ENCODE results near the gene C6orf141.

The C6orf141 gene

GRCh38 chr6:49550492-49551077 lies at the start of gene C6orf141:
Gene C6orf141, plus strand, starts transcription at chr6:49550668. Its CDS starts 125 bp downstream, at chr6:49550793.
- no peaks in the 10 kb centered on the region for H3K9me3 Mint-ChIP-seq
- no peak within 1 kb of the TSS for H3K27ac Mint-ChIP-seq
- peak; percentile 26 for DNase-seq (ENCODE audit: low spot score)
- H3K4me3 Mint-ChIP-seq = peak within 1 kb of the TSS; percentile 88
- H3K27me3 Mint-ChIP-seq (ENCODE audit: low read depth) = peaks cover 40% of the 10 kb centered on the region
- no peaks in the 10 kb centered on the region for H3K36me3 Mint-ChIP-seq (ENCODE audit: low read depth)
- H3K4me1 Mint-ChIP-seq (ENCODE audit: low read depth) = peaks cover 18% of the 10 kb centered on the region

GRCh38 chr6:49504666-49505065 lies 45.8 kb upstream of the C6orf141 start:
- DNase-seq (ENCODE audit: low spot score) = no peak
- Mint-ChIP-seq H3K4me3 (no peak overlapping the region), H3K36me3 (ENCODE audit: low read depth) (no peaks in the 10 kb centered on the region), H3K9me3 (no peaks in the 10 kb centered on the region), H3K27me3 (ENCODE audit: low read depth) (peaks cover 4% of the 10 kb centered on the region), H3K4me1 (ENCODE audit: low read depth) (no peaks in the 10 kb centered on the region), H3K27ac (no peak overlapping the region)

- Mint-ChIP-seq H3K4me3 (no peak overlapping the region), H3K36me3 (ENCODE audit: low read depth) (no peaks in the 10 kb centered on the region), H3K27me3 (ENCODE audit: low read depth) (peaks cover 4% of the 10 kb centered on the region), H3K4me1 (ENCODE audit: low read depth) (no peaks in the 10 kb centered on the region), H3K9me3 (no peaks in the 10 kb centered on the region), H3K27ac (no peak overlapping the region)
- DNase-seq (ENCODE audit: low spot score) = no peak
Observed at GRCh38 chr6:49506569-49507111, 43.8 kb upstream of the C6orf141 start.

GRCh38 chr6:49509342-49509741 lies 41.1 kb upstream of the C6orf141 start:
- Mint-ChIP-seq H3K4me1 (ENCODE audit: low read depth) (no peaks in the 10 kb centered on the region), H3K27me3 (ENCODE audit: low read depth) (peaks cover 4% of the 10 kb centered on the region), H3K9me3 (no peaks in the 10 kb centered on the region), H3K4me3 (no peak overlapping the region), H3K36me3 (ENCODE audit: low read depth) (no peaks in the 10 kb centered on the region), H3K27ac (no peak overlapping the region)
- DNase-seq (ENCODE audit: low spot score) = no peak

- Mint-ChIP-seq H3K27ac (no peak overlapping the region), H3K4me1 (ENCODE audit: low read depth) (no peaks in the 10 kb centered on the region), H3K27me3 (ENCODE audit: low read depth) (peaks cover 12% of the 10 kb centered on the region), H3K9me3 (no peaks in the 10 kb centered on the region), H3K36me3 (ENCODE audit: low read depth) (no peaks in the 10 kb centered on the region), H3K4me3 (no peak overlapping the region)
- no peak for DNase-seq (ENCODE audit: low spot score)
Observed at GRCh38 chr6:49513153-49513989, 37.1 kb upstream of the C6orf141 start.

- no peaks in the 10 kb centered on the region for H3K9me3 Mint-ChIP-seq
- H3K27ac Mint-ChIP-seq = no peak overlapping the region
- no peaks in the 10 kb centered on the region for H3K4me1 Mint-ChIP-seq (ENCODE audit: low read depth)
- H3K4me3 Mint-ChIP-seq = no peak overlapping the region
- peaks cover 12% of the 10 kb centered on the region for H3K27me3 Mint-ChIP-seq (ENCODE audit: low read depth)
- DNase-seq (ENCODE audit: low spot score) = no peak
- H3K36me3 Mint-ChIP-seq (ENCODE audit: low read depth) = no peaks in the 10 kb centered on the region
Observed at GRCh38 chr6:49514571-49515484, 35.6 kb upstream of the C6orf141 start.

- no peak overlapping the region for H3K27ac Mint-ChIP-seq
- no peaks in the 10 kb centered on the region for H3K36me3 Mint-ChIP-seq (ENCODE audit: low read depth)
- no peaks in the 10 kb centered on the region for H3K9me3 Mint-ChIP-seq
Observed at GRCh38 chr6:49515485-49516146, 34.9 kb upstream of the C6orf141 start.

GRCh38 chr6:49516147-49516505 lies 34.3 kb upstream of the C6orf141 start:
- no peaks in the 10 kb centered on the region for H3K4me1 Mint-ChIP-seq (ENCODE audit: low read depth)
- no peak overlapping the region for H3K27ac Mint-ChIP-seq
- peaks cover 12% of the 10 kb centered on the region for H3K27me3 Mint-ChIP-seq (ENCODE audit: low read depth)
- no peak for DNase-seq (ENCODE audit: low spot score)
- no peak overlapping the region for H3K4me3 Mint-ChIP-seq
- H3K9me3 Mint-ChIP-seq = no peaks in the 10 kb centered on the region
- no peaks in the 10 kb centered on the region for H3K36me3 Mint-ChIP-seq (ENCODE audit: low read depth)

More at GRCh38 chr6:49515485-49516146, 34.9 kb upstream of the C6orf141 start:
- Mint-ChIP-seq H3K27me3 (ENCODE audit: low read depth) (peaks cover 12% of the 10 kb centered on the region), H3K4me1 (ENCODE audit: low read depth) (no peaks in the 10 kb centered on the region), H3K4me3 (no peak overlapping the region)
- no peak for DNase-seq (ENCODE audit: low spot score)

GRCh38 chr6:49517919-49518318 lies 32.5 kb upstream of the C6orf141 start:
- Mint-ChIP-seq H3K9me3 (no peaks in the 10 kb centered on the region), H3K4me3 (no peak overlapping the region), H3K27me3 (ENCODE audit: low read depth) (peaks cover 12% of the 10 kb centered on the region), H3K27ac (no peak overlapping the region), H3K4me1 (ENCODE audit: low read depth) (no peaks in the 10 kb centered on the region), H3K36me3 (ENCODE audit: low read depth) (no peaks in the 10 kb centered on the region)
- DNase-seq (ENCODE audit: low spot score) = no peak

- H3K9me3 Mint-ChIP-seq = no peaks in the 10 kb centered on the region
- no peak overlapping the region for H3K4me3 Mint-ChIP-seq
- no peaks in the 10 kb centered on the region for H3K36me3 Mint-ChIP-seq (ENCODE audit: low read depth)
- no peak for DNase-seq (ENCODE audit: low spot score)
- H3K4me1 Mint-ChIP-seq (ENCODE audit: low read depth) = no peaks in the 10 kb centered on the region
- H3K27ac Mint-ChIP-seq = no peak overlapping the region
- peaks cover 5% of the 10 kb centered on the region for H3K27me3 Mint-ChIP-seq (ENCODE audit: low read depth)
Observed at GRCh38 chr6:49519660-49520059, 30.8 kb upstream of the C6orf141 start.

GRCh38 chr6:49522710-49523593 lies 27.5 kb upstream of the C6orf141 start:
- H3K27ac Mint-ChIP-seq = no peak overlapping the region
- no peaks in the 10 kb centered on the region for H3K36me3 Mint-ChIP-seq (ENCODE audit: low read depth)
- no peaks in the 10 kb centered on the region for H3K9me3 Mint-ChIP-seq
- H3K27me3 Mint-ChIP-seq (ENCODE audit: low read depth) = no peaks in the 10 kb centered on the region
- H3K4me3 Mint-ChIP-seq = no peak overlapping the region
- DNase-seq (ENCODE audit: low spot score) = no peak
- H3K4me1 Mint-ChIP-seq (ENCODE audit: low read depth) = no peaks in the 10 kb centered on the region

- H3K4me1 Mint-ChIP-seq (ENCODE audit: low read depth) = no peaks in the 10 kb centered on the region
- H3K4me3 Mint-ChIP-seq = no peak overlapping the region
- H3K9me3 Mint-ChIP-seq = no peaks in the 10 kb centered on the region
- H3K36me3 Mint-ChIP-seq (ENCODE audit: low read depth) = no peaks in the 10 kb centered on the region
- DNase-seq (ENCODE audit: low spot score) = no peak
- H3K27me3 Mint-ChIP-seq (ENCODE audit: low read depth) = peaks cover 3% of the 10 kb centered on the region
- H3K27ac Mint-ChIP-seq = no peak overlapping the region
Observed at GRCh38 chr6:49523901-49524300, 26.6 kb upstream of the C6orf141 start.

- H3K27me3 Mint-ChIP-seq (ENCODE audit: low read depth) = peaks cover 3% of the 10 kb centered on the region
- no peak for DNase-seq (ENCODE audit: low spot score)
- H3K4me1 Mint-ChIP-seq (ENCODE audit: low read depth) = no peaks in the 10 kb centered on the region
- H3K36me3 Mint-ChIP-seq (ENCODE audit: low read depth) = no peaks in the 10 kb centered on the region
- H3K27ac Mint-ChIP-seq = no peak overlapping the region
- H3K4me3 Mint-ChIP-seq = no peak overlapping the region
- H3K9me3 Mint-ChIP-seq = no peaks in the 10 kb centered on the region
Observed at GRCh38 chr6:49524541-49524940, 25.9 kb upstream of the C6orf141 start.
